Measurements from ENCODE around the gene WWOX. TPM values are rescaled to one million over a fixed set of nuclear protein-coding genes. Genes with fewer than 3 reads are reported as not detected.

WWOX gene
- total RNA-seq, 1 donor from 2014 or later = 19.0 TPM

- intact Hi-C loops (cut with micrococcal nuclease) = no loop called here
Measured at GRCh38 chr16:78640886-78641285, 541.4 kb downstream of the WWOX start.

DNA sequence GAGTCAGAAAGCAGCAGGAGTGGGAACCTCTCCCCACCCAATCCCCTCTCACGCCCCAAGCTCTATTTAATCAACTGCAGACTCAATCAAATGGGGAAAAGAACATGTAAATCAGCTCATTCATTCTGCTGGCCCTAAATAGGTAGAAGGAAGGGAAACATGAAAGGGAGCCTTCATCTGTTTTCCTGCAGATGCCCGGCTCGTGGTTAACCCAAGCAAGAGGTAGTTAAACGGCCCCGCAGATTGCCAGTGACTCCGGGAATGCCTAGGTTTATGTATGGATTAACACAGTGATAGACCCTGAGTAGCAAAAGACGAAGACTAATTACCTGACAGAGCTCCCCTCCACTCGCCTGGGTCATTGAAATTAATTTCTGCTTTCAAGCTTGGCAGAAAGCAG, 542.0 kb downstream of the WWOX start:
- intact Hi-C loops (cut with micrococcal nuclease) = no loop called here

DNA sequence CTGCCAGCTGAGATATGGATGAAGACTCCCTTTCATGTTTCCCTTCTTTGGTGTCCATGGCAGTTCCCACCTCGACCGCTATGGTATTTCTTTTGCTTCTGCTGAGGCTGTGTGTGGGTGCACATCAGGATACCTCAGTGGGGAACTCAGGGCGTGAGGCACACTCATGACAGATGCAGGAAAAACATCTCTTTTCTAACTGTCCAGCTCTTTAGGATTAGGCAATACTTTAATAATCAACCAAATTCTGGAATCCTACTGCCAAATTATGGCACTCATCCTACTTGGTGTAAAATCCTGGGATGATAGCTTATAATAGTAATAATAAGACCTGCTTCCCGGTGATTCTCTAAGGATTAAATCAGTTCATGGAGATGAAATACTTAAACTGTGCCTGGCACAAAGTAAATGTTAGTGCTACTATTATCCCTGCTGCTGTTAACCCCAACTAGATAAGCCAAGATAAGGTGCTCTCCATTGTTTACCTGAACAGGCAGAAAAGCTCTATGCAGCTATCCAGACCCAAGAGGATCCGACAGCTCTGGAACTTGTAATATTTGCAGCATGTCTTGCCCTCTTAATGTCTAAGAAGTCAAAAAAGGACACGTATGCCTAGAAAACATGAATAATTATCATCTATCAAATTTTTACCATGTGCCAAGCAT, 543.3 kb downstream of the WWOX start:
- intact Hi-C loops (cut with micrococcal nuclease) = no loop called here

GRCh38 chr16:78645657-78646056, 546.2 kb downstream of the WWOX start:
- intact Hi-C loops (cut with micrococcal nuclease) = no loop called here

DNA sequence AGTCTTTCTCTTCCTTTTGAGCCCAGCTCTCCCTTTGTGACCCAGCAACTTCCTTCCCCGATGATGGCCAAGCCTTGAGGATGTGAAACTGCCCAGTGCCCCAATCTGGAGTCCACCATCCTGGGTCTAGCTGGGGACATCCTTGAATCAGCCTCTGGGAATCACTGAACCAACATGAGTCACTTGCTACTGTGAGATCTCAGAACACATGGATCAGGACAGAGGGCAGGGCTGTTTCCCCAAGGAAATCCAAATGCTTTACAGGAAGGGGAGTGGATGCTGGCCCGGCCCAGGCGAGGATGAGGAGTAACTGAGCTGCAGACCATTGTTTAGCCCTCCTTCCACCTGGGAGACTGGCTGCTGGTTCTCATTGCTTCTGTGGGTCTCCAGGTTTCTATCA, 547.6 kb downstream of the WWOX start:
- intact Hi-C loops (cut with micrococcal nuclease) = no loop called here

DNA sequence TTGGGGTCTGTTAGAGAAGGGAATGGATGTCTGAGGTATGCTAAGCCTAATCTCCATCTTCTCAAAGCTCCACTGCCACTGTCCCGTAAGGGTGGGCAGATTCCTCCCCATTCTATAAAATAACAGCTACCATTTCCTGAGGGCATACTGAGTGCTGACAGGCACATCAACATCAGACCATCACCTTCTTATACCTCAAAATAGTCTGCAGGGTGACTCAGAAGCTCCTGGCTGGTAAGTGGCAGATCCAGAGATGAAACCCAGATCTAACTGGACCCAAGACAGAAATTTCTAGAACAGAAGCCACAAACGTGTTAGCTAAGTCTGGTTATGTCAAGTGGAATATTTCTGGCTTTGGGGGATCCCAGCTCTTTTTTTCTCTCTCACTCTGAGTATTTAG, 548.0 kb downstream of the WWOX start:
- intact Hi-C loops (cut with micrococcal nuclease) = no loop called here

GRCh38 chr16:78648517-78648916, 549.1 kb downstream of the WWOX start:
- intact Hi-C loops (cut with micrococcal nuclease) = no loop called here

DNA sequence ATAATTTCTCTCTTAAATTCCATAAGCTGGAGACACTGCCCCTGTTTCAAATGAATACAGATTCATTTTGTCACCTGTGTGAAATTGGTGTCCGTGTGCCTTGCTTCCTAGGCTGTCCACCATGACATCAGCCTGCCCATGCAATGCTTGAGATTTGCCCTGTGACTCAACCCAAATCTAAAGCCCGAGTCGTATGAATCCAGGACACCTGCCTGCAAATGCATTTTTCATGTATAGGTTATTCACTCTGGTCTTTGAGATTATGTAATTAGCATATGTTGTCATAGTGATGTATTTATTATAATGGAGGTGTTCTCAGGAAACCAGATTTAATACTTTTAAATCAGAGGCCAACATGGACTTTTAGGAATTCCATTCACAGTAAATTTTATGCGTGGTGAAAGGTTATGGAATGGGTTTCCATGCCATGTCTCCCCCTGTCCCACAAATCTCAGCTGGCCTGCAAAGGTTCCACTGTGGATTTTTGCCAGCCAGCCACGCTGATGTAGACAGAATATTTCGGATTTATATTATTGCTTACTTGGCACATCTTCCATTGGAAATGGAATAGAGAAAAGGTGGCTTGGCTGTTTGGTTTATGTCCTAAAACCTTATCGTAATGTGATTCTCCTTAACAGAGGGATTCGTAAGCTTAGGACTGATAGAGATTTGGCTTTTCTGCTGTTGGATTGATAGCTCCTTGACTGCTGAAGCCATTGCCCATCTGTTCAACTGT, 551.1 kb downstream of the WWOX start:
- intact Hi-C loops (cut with micrococcal nuclease) = no loop called here

GRCh38 chr16:78654929-78655328, 555.5 kb downstream of the WWOX start:
- intact Hi-C loops (cut with micrococcal nuclease) = no loop called here

GRCh38 chr16:78655331-78656113, 556.1 kb downstream of the WWOX start:
- intact Hi-C loops (cut with micrococcal nuclease) = no loop called here

- intact Hi-C loops (cut with micrococcal nuclease) = no loop called here
Measured at GRCh38 chr16:78656887-78657286, 557.4 kb downstream of the WWOX start.

- intact Hi-C loops (cut with micrococcal nuclease) = no loop called here
Measured at GRCh38 chr16:78659216-78659615, 559.8 kb downstream of the WWOX start.

DNA sequence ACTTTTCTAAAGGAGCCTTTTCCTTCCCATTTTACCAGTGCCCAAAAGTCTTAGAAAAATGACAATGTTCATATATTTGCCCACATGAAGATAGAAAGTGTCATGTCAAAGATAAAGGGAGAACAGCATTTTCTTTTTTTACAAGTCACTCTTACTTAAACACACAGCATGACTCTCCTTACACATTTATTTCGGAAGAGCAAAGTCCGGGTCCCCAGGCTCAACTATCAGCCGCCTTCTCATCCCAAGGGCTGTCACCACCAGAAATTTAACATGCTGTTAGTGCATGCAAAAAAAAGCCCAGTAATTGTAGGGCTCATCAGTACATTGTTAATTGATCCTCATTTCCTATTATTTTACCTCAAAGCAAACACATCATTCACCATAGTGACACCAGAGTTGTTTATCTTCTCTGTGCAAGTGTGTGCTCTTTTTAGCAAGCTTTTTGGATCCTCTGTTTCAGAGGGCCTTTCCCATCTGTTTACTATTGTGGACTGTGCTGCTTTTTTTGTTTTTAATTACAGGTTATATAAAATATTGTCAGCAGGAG, 560.3 kb downstream of the WWOX start:
- intact Hi-C loops (cut with micrococcal nuclease) = no loop called here

GRCh38 chr16:78660795-78661194, 561.3 kb downstream of the WWOX start:
- intact Hi-C loops (cut with micrococcal nuclease) = no loop called here

GRCh38 chr16:78663690-78664089, 564.2 kb downstream of the WWOX start:
- intact Hi-C loops (cut with micrococcal nuclease) = no loop called here

- intact Hi-C loops (cut with micrococcal nuclease) = no loop called here
Measured at GRCh38 chr16:78664811-78665772, 565.6 kb downstream of the WWOX start.

DNA sequence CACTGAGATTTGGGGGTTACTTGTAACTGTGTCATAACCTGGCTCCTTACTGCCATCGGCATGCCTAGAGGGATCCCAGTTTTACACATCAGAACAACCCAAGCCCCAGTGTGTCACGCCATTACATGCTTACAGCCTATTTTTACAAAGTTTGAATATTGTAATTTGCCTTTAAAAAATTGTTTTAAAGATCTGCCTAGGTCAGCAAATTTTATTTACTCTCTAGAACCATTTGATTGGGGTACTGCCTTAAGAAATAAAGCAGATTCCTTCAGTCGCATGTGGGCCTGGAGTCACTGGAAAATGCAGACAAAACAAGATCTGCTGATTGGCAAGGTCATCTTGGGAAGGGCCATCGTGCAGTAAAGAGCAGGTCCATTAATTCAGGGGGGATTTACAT, 566.9 kb downstream of the WWOX start:
- intact Hi-C loops (cut with micrococcal nuclease) = no loop called here

- intact Hi-C loops (cut with micrococcal nuclease) = no loop called here
Measured at GRCh38 chr16:78667675-78668074, 568.2 kb downstream of the WWOX start.

DNA sequence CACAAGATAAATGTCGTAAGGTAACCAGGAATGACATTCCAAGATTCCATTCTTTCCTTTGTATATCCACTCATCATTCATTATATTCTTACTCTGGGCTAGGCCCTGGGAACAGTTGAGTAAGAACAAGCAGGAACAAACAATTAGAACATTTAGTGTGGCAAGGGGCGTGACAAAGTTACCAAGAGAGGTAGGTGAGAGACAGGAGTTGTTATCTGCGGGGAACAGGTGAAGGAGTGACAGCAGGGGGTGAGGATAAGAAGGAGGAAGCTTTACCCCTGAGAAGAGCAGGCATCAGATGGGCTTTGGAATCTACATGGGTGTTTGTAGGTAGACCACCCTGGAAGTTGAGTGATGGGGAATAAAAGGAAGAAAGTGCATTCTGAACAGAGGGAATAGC, 568.9 kb downstream of the WWOX start:
- intact Hi-C loops (cut with micrococcal nuclease) = no loop called here

GRCh38 chr16:78669994-78670393, 570.5 kb downstream of the WWOX start:
- intact Hi-C loops (cut with micrococcal nuclease) = no loop called here
